Measurements from ENCODE around the gene PLXNC1. TPM values are rescaled to one million over a fixed set of nuclear protein-coding genes. Genes with fewer than 3 reads are reported as not detected.

Gene PLXNC1
- total RNA-seq, 1 donor from 2014 or later: 4.9 TPM

DNA sequence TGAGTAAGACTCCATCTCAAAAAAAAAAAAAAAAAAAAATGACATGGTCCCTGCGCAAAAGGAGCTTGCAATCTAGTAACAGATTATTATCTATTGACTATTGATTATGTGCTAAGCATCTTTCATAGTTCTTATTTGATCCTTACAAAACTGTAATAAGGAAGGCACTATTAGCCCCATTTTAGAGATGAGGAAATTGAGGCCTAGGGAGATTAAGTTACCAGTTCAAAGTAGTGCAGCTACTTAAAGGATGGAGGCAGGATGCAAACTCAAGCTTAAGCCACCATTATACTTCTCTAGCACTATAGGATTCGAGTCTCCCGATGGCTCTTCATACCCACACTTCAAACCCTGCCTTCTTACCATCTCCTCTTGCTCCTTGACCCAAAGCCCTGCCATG is 31.3 kb downstream of the PLXNC1 start:
- TF ChIP-seq, protein P1, sequence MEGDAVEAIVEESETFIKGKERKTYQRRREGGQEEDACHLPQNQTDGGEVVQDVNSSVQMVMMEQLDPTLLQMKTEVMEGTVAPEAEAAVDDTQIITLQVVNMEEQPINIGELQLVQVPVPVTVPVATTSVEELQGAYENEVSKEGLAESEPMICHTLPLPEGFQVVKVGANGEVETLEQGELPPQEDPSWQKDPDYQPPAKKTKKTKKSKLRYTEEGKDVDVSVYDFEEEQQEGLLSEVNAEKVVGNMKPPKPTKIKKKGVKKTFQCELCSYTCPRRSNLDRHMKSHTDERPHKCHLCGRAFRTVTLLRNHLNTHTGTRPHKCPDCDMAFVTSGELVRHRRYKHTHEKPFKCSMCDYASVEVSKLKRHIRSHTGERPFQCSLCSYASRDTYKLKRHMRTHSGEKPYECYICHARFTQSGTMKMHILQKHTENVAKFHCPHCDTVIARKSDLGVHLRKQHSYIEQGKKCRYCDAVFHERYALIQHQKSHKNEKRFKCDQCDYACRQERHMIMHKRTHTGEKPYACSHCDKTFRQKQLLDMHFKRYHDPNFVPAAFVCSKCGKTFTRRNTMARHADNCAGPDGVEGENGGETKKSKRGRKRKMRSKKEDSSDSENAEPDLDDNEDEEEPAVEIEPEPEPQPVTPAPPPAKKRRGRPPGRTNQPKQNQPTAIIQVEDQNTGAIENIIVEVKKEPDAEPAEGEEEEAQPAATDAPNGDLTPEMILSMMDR (IDR thresholded peaks at IDR 0.05; ENCODE audit: partially characterized antibody, unreplicated experiment): no peak
- Mint-ChIP-seq H3K36me3 (ENCODE audit: unreplicated experiment) (peaks cover 14% of the 10 kb centered on the region), H3K4me1 (ENCODE audit: low read depth, unreplicated experiment) (no peaks in the 10 kb centered on the region), H3K27me3 (ENCODE audit: unreplicated experiment) (no peaks in the 10 kb centered on the region), H3K4me3 (ENCODE audit: unreplicated experiment) (no peak overlapping the region), H3K27ac (ENCODE audit: unreplicated experiment) (no peak overlapping the region), H3K9me3 (ENCODE audit: unreplicated experiment) (no peaks in the 10 kb centered on the region)
- DNase-seq: no peak

- H3K9me3 Mint-ChIP-seq (ENCODE audit: unreplicated experiment): no peaks in the 10 kb centered on the region
- H3K27me3 Mint-ChIP-seq (ENCODE audit: unreplicated experiment): no peaks in the 10 kb centered on the region
- no peak for DNase-seq
- no peak overlapping the region for H3K27ac Mint-ChIP-seq (ENCODE audit: unreplicated experiment)
- no peaks in the 10 kb centered on the region for H3K4me1 Mint-ChIP-seq (ENCODE audit: low read depth, unreplicated experiment)
- peaks cover 14% of the 10 kb centered on the region for H3K36me3 Mint-ChIP-seq (ENCODE audit: unreplicated experiment)
- H3K4me3 Mint-ChIP-seq (ENCODE audit: unreplicated experiment): no peak overlapping the region
- TF ChIP-seq, protein P1 (IDR thresholded peaks at IDR 0.05; ENCODE audit: partially characterized antibody, unreplicated experiment): no peak
Measured at GRCh38 chr12:94180558-94181296, 32.4 kb downstream of the PLXNC1 start.

DNA sequence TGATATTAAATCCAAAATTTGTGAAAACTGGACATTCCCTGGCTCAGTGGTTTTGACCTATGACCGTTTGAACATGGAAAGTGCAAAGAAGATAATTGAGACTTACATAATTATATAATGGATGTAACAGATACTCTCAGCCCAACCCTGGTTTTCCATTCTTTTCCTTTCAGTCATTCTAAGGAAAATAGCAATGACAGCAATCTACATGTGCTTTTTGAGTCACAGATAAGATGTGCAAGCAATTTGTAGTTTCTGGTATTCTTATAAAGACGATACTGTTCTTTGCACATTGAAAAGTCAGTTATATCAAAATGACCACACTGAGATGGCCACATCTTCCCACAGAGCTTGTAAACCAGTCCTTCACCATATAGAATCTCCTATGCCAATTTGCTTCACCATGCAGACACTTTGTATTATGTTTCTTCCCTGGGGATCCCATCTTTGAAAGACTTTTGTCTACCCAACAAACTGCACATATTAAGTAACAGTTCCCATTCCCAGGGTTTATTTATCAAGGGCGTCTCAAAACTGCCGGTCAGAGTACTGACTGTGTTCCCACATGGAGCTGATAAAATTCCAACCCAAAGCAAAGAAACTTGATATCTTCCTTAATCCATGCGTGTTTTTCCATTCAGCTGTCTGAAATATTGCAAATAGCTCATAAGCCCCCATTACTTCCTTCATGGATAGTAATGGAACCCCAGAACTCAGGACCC is 34.8 kb downstream of the PLXNC1 start:
- DNase-seq: no peak
- Mint-ChIP-seq H3K27me3 (ENCODE audit: unreplicated experiment) (no peaks in the 10 kb centered on the region), H3K4me1 (ENCODE audit: low read depth, unreplicated experiment) (no peaks in the 10 kb centered on the region), H3K27ac (ENCODE audit: unreplicated experiment) (no peak overlapping the region), H3K9me3 (ENCODE audit: unreplicated experiment) (no peaks in the 10 kb centered on the region), H3K4me3 (ENCODE audit: unreplicated experiment) (no peak overlapping the region), H3K36me3 (ENCODE audit: unreplicated experiment) (peaks cover 4% of the 10 kb centered on the region)
- TF ChIP-seq, protein P1 (IDR thresholded peaks at IDR 0.05; ENCODE audit: partially characterized antibody, unreplicated experiment): no peak

GRCh38 chr12:94183708-94184379 is 35.5 kb downstream of the PLXNC1 start:
- no peaks in the 10 kb centered on the region for H3K36me3 Mint-ChIP-seq (ENCODE audit: unreplicated experiment)
- H3K4me3 Mint-ChIP-seq (ENCODE audit: unreplicated experiment): no peak overlapping the region
- H3K9me3 Mint-ChIP-seq (ENCODE audit: unreplicated experiment): no peaks in the 10 kb centered on the region
- H3K4me1 Mint-ChIP-seq (ENCODE audit: low read depth, unreplicated experiment): no peaks in the 10 kb centered on the region
- DNase-seq: no peak
- TF ChIP-seq, protein P1 (IDR thresholded peaks at IDR 0.05; ENCODE audit: partially characterized antibody, unreplicated experiment): no peak
- no peaks in the 10 kb centered on the region for H3K27me3 Mint-ChIP-seq (ENCODE audit: unreplicated experiment)
- H3K27ac Mint-ChIP-seq (ENCODE audit: unreplicated experiment): no peak overlapping the region
